ENCODE measurements around the gene SIN3A. TPM values are rescaled to one million over a fixed set of nuclear protein-coding genes. Genes with fewer than 3 reads are reported as not detected.

The SIN3A gene
- total and polyA plus RNA-seq, 9 of the 15 experiments (the other 6 are each of a cell fraction or from before 2014, with no cell fraction given), result 11.1 to 70.3 (median 25.3) TPM

DNA sequence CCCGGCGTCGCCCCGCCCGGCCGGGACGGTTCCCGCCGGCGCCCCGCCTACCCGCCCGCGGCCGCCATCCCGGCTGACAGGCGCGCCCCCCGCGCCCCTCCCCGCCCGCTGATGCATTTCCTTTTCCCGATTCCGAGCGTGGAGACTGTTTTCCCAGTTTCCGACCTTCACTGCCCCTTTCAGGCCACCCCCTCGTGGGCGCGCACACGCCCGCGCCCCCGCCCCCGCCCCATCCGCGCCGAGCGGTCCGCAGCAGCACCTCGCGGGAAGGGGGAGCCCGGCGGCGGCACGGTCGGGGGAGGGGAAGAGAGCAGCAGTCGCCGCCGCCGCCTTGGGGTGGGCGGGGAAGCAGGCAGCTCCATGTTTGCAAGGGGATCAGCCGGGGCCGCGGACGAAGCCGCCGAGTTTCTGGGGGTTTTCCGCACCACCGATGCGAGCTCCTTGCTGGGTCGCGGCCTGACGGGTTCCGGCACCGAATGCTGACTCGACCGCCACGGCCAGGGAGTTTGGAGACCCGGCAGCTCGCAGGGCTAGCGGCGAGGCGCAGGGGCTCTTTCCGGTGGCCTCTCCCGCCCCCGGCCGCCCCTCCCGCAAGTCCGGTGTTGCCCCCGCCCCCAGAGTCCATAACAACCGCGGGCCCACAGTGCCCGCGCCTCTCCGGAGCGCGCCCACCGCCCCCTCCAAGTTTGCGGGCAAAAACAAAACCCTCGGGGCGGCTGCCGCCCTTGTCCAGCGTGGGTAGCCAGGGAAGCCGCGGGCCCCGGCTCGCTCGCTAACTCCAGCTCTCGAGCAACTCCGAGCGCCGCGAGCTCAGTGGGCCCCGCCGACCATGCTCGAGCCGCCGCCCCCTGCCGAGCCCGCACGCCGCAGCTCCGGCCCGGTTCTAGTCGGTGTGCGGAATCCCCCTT is 3.2 kb upstream of the SIN3A start (continued):
- TF ChIP-seq MCM5 (IDR thresholded peaks at IDR 0.05; ENCODE audit: low read depth) (no peak), POLR3G (IDR thresholded peaks at IDR 0.05; ENCODE audit: extremely low read depth, insufficient read length, insufficient replicate concordance) (no peak), ZFPM2 (CRISPR knock-in tag; IDR thresholded peaks at IDR 0.05) (no peak), NFE2L1 (tag; IDR thresholded peaks at IDR 0.05; ENCODE audit: borderline replicate concordance, low read depth) (no peak), CCNT2 (IDR thresholded peaks at IDR 0.05; ENCODE audit: borderline replicate concordance, extremely low read depth, insufficient read length, low read depth, low read length) (peak; percentile 3), TEAD1 (CRISPR knock-in tag; IDR thresholded peaks at IDR 0.05) (no peak), GTF2F1 (IDR thresholded peaks at IDR 0.05; ENCODE audit: low read depth, low read length) (no peak), TAF15 (IDR thresholded peaks at IDR 0.05; ENCODE audit: low read depth, low read length) (no peak), ZFP30 (CRISPR knock-in tag; IDR thresholded peaks at IDR 0.05; ENCODE audit: borderline replicate concordance) (no peak), BRCA1 (IDR thresholded peaks at IDR 0.05) (no peak), BRCA1 (CRISPR knock-in tag; IDR thresholded peaks at IDR 0.05) (no peak), MCM7 (IDR thresholded peaks at IDR 0.05) (no peak), HCFC1 (IDR thresholded peaks at IDR 0.05; ENCODE audit: low read depth, low read length) (peak; percentile 17; the same call in 1 of the 2 replicates), SP2 (IDR thresholded peaks at IDR 0.05; ENCODE audit: extremely low read depth, low read depth, low read length, poor library complexity, severe bottlenecking) (no peak), CXXC5 (CRISPR knock-in tag; IDR thresholded peaks at IDR 0.05) (no peak)
- TF ChIP-seq, protein P1, sequence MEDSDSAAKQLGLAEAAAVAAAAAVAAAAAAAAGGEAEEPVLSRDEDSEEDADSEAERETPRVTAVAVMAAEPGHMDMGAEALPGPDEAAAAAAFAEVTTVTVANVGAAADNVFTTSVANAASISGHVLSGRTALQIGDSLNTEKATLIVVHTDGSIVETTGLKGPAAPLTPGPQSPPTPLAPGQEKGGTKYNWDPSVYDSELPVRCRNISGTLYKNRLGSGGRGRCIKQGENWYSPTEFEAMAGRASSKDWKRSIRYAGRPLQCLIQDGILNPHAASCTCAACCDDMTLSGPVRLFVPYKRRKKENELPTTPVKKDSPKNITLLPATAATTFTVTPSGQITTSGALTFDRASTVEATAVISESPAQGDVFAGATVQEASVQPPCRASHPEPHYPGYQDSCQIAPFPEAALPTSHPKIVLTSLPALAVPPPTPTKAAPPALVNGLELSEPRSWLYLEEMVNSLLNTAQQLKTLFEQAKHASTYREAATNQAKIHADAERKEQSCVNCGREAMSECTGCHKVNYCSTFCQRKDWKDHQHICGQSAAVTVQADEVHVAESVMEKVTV (CRISPR knock-in tag; IDR thresholded peaks at IDR 0.05), result no peak
- TF ChIP-seq, protein P2, sequence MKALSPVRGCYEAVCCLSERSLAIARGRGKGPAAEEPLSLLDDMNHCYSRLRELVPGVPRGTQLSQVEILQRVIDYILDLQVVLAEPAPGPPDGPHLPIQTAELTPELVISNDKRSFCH (CRISPR knock-in tag; IDR thresholded peaks at IDR 0.05), result no peak
- TF ChIP-seq, protein P2 (tag; IDR thresholded peaks at IDR 0.05), result no peak
- TF ChIP-seq, protein P3, sequence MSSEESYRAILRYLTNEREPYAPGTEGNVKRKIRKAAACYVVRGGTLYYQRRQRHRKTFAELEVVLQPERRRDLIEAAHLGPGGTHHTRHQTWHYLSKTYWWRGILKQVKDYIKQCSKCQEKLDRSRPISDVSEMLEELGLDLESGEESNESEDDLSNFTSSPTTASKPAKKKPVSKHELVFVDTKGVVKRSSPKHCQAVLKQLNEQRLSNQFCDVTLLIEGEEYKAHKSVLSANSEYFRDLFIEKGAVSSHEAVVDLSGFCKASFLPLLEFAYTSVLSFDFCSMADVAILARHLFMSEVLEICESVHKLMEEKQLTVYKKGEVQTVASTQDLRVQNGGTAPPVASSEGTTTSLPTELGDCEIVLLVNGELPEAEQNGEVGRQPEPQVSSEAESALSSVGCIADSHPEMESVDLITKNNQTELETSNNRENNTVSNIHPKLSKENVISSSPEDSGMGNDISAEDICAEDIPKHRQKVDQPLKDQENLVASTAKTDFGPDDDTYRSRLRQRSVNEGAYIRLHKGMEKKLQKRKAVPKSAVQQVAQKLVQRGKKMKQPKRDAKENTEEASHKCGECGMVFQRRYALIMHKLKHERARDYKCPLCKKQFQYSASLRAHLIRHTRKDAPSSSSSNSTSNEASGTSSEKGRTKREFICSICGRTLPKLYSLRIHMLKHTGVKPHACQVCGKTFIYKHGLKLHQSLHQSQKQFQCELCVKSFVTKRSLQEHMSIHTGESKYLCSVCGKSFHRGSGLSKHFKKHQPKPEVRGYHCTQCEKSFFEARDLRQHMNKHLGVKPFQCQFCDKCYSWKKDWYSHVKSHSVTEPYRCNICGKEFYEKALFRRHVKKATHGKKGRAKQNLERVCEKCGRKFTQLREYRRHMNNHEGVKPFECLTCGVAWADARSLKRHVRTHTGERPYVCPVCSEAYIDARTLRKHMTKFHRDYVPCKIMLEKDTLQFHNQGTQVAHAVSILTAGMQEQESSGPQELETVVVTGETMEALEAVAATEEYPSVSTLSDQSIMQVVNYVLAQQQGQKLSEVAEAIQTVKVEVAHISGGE (CRISPR knock-in tag; IDR thresholded peaks at IDR 0.05), result no peak
- TF ChIP-seq, protein P4, sequence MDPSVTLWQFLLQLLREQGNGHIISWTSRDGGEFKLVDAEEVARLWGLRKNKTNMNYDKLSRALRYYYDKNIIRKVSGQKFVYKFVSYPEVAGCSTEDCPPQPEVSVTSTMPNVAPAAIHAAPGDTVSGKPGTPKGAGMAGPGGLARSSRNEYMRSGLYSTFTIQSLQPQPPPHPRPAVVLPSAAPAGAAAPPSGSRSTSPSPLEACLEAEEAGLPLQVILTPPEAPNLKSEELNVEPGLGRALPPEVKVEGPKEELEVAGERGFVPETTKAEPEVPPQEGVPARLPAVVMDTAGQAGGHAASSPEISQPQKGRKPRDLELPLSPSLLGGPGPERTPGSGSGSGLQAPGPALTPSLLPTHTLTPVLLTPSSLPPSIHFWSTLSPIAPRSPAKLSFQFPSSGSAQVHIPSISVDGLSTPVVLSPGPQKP (CRISPR knock-in tag; IDR thresholded peaks at IDR 0.05), result no peak

Data from K562 (cell line).